ENCODE results near the gene HDAC3.
A peak's percentile ranks its signal among the peaks of the same experiment; 100 is the strongest.

HDAC3 gene

GRCh38 chr5:141680751-141681201 is 44.1 kb upstream of the HDAC3 start:
- DNase-seq: peak; percentile 40
- no peak for TF ChIP-seq CTCF (IDR thresholded peaks at IDR 0.05)
- H3K9me3 Mint-ChIP-seq: no peaks in the 10 kb centered on the region
- H3K36me3 Mint-ChIP-seq (ENCODE audit: low read depth): peaks cover 6% of the 10 kb centered on the region
- no peak overlapping the region for H3K27ac Mint-ChIP-seq
- peak overlapping the region; percentile 72 for H3K4me3 Mint-ChIP-seq
- H3K27me3 Mint-ChIP-seq (ENCODE audit: low read depth, poor library complexity): peaks cover 14% of the 10 kb centered on the region
- peaks cover 39% of the 10 kb centered on the region for H3K4me1 Mint-ChIP-seq

GRCh38 chr5:141680178-141680577 is 43.5 kb upstream of the HDAC3 start:
- no peak for TF ChIP-seq CTCF (IDR thresholded peaks at IDR 0.05)
- no peaks in the 10 kb centered on the region for H3K9me3 Mint-ChIP-seq
- H3K36me3 Mint-ChIP-seq (ENCODE audit: low read depth): peaks cover 6% of the 10 kb centered on the region
- DNase-seq: no peak
- peaks cover 12% of the 10 kb centered on the region for H3K27me3 Mint-ChIP-seq (ENCODE audit: low read depth, poor library complexity)
- H3K27ac Mint-ChIP-seq: no peak overlapping the region
- no peak overlapping the region for H3K4me3 Mint-ChIP-seq
- peaks cover 39% of the 10 kb centered on the region for H3K4me1 Mint-ChIP-seq

GRCh38 chr5:141677415-141677814 is 40.8 kb upstream of the HDAC3 start:
- TF ChIP-seq CTCF (IDR thresholded peaks at IDR 0.05): peak; percentile 41
- Mint-ChIP-seq H3K4me3 (no peak overlapping the region), H3K36me3 (ENCODE audit: low read depth) (peaks cover 6% of the 10 kb centered on the region), H3K27me3 (ENCODE audit: low read depth, poor library complexity) (peaks cover 3% of the 10 kb centered on the region), H3K9me3 (no peaks in the 10 kb centered on the region), H3K4me1 (peaks cover 34% of the 10 kb centered on the region), H3K27ac (no peak overlapping the region)
- DNase-seq: peak; percentile 43

GRCh38 chr5:141675672-141676071 is 39.0 kb upstream of the HDAC3 start:
- Mint-ChIP-seq H3K27me3 (ENCODE audit: low read depth, poor library complexity) (no peaks in the 10 kb centered on the region), H3K4me3 (no peak overlapping the region), H3K9me3 (no peaks in the 10 kb centered on the region), H3K27ac (no peak overlapping the region), H3K4me1 (peaks cover 18% of the 10 kb centered on the region), H3K36me3 (ENCODE audit: low read depth) (peaks cover 6% of the 10 kb centered on the region)
- no peak for DNase-seq
- TF ChIP-seq CTCF (IDR thresholded peaks at IDR 0.05): no peak

GRCh38 chr5:141674747-141675146 is 38.1 kb upstream of the HDAC3 start:
- TF ChIP-seq CTCF (IDR thresholded peaks at IDR 0.05): no peak
- no peak for DNase-seq
- peaks cover 6% of the 10 kb centered on the region for H3K36me3 Mint-ChIP-seq (ENCODE audit: low read depth)
- no peaks in the 10 kb centered on the region for H3K9me3 Mint-ChIP-seq
- no peaks in the 10 kb centered on the region for H3K27me3 Mint-ChIP-seq (ENCODE audit: low read depth, poor library complexity)
- peak overlapping the region; percentile 9 for H3K27ac Mint-ChIP-seq
- H3K4me1 Mint-ChIP-seq: peaks cover 13% of the 10 kb centered on the region
- no peak overlapping the region for H3K4me3 Mint-ChIP-seq
